T-helper 2 cell (primary cell): ENCODE results near the gene ZBP1.

ENCODE experiments used
- DNase-seq, 5 experiments: peaks; one replicate each; pipeline versions ENCODE4 v3.0.0 to v3.0.0-alpha.2; 2012 to 2022

Gene ZBP1

DNA sequence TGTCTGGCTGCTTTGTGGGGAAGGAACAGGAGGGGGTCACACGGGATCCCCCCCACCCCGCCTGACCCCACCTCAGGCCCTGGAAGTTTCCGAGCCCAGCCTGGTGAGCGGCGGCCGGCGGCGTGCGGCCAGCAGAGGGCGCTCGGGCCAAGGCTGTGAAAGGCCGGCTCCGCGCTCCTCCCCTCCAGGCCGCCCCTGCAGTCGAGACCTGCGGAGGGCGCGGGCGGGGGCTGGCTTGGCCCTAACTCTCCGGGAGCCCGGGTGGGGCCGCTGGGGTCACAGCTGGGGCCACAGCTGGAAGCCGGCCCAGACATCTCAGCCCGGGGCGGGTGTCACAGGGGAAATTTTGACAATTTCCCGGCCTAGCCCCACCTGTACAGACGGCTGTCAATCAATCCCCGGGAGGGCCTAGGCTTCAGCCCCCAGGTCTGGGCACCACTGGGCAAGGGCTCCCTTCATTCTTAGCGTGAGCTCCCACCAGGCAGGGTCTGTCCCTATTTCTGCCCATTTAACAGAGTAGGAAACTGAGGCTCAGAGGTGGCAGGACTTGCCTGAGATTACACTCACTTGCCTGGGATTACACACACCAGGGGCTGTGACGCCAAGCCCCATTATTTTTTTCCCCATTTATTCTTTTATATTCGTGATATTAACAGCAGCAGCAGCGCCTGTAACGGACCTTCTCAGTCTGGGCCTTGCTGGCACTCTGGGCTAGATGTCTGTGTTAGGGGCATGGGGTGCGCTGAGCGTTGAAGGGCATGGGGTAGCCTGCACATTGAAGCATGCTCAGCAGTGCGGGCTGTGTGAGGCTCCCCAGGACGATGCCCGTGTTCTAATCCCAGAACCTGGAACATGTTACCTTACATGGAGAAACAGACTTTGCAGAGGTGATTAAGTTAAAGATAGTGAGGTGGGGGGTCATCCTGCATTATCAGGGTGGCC, 23.0 kb downstream of the ZBP1 start:
- peak; percentile 52 to 64 (median 60) for DNase-seq

DNA sequence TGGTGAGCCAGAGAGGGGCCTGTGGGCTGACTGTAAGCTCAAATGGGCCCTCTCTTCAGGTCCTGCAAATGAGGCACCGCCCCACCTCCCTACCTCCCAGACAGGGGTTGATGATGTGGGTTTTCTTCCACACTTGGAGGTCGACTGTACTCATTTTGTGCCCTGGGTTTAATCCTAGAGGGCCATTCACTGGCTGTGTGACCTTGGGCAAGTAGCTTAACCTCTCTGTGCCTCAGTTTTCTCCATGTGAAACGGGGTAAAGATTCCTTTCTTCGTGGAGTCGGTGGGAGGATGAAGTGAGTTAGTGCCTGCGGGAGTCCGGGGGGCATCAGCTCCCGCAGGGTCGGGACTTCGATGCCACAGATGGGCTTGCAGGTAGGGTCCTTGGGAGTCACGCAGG, 23.9 kb downstream of the ZBP1 start:
- no peak for DNase-seq

GRCh38 chr20:57595041-57596030, 24.9 kb downstream of the ZBP1 start:
- no peak for DNase-seq

DNA sequence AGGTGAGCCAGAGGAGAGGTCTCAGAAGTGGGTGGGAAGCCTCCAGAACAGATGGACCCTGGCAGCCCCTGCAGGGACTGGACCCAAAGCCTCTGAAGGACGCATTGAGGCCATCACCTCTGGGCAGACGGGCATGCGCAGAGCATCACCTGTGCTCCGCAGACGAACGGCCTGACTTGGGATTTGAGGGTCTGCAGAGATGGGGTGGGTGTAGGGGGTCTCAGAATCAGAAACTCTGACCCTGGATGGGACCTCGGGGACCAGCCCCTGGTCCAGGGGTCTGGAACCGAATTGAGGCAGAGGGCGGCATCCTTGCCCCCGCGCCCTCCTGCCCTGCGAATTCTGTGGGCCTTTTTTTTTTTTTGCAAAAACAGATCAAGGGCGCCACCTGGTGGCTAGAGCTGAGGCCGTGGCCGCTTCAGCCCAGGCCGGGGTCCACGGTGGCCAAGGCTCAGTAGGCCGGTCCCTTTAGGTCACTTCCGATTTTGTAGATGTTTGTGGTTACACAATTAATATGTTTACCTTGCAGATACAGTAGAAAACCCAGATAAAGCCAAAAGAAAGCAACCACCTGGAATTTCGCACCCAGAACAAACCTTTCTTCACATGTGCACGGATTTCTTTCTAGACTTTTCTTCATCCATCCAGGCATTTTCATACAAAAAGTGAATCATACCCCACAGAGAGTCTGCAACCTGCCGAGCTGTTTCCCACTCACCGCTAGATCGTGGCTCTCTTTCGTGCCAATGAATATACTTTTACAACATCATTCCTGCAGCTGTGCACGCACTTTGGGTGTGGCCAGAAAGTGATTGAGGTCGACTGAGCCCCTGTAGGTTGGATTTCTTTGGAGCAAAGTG, 25.9 kb downstream of the ZBP1 start:
- DNase-seq, result peak; percentile 12 to 43 (median 31)

DNA sequence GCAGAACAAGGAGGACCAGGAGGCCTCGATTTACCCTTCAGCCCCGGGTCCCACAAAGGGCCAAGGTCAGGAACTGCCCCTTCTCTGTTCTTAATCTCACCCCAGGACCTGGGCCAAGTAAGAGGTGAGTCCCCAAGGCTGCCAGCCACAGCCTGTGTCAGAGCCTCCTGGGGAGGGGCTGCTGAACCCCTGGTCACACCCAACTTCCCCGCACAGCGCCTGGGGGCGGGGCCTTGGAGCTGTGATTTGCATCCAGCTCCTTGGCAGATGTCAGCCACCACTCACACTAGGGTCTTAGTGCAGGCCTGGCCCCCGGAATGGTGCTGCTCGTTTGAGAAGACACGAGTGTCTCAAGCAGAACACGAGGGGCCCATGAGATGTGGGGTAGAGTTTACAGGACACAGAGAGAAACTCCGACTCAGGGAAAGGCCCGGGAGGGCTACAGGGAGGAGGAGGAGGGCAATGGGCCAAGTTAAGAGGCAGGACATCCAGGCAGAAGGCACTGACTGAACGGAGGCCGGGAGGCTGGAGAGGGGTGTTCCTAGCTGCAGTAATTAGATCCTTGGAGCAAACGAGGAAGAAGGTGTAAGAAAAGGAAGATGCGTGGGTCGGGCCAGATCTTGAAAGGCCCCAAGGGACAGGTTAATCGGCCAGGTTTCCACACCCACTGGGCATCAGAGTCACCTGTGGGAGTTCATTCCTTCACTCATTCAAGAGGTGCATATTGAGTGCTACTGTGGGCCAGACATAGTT, 26.9 kb downstream of the ZBP1 start:
- DNase-seq, result no peak

GRCh38 chr20:57592263-57593092, 27.7 kb downstream of the ZBP1 start:
- no peak for DNase-seq

DNA sequence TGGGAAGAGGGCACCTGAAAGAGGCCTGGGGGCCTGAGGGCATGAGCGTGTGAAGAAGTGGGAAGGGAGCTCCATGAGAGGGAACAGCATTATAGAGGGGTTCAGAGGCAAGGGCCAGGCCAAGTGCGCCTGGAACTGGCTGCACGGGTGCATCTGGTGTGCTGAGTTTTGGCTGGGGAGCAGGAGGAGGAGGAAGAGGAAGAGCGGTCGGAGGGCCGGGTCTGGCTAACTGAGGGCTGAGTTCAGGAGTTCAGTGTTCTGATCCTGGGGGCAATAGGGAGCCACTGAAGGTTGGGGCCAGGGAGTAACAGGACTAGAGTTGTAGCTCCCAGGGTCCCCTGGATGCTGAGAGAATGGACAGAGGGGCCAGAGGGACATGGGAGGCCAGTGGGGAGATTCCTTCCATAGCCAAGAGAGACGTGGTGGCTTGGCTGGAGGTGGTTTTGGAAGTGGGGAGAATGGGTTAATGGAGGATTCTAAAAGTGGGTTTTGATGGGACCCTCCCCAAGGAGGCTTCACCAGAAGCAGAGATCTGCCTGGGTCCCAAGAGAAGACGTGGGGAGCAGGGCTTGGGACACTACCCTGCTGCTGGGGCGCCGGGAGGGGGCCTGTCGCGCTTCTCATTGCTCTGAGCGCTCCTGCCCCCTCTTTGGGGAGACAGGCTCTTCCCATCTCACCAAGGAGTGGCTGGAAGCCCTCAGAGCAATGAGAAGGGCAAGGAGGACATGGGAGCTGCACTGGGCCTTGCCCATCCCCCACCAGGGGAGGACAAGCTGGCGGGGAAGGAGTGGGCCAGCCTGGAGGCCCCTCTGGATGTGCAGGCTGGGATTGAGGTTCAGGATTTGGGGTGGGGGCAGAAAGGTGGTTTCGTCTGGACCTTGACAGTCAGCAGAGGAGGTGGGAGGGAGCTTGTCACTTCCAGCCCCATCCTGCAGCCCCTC, 28.7 kb downstream of the ZBP1 start:
- no peak for DNase-seq

DNA sequence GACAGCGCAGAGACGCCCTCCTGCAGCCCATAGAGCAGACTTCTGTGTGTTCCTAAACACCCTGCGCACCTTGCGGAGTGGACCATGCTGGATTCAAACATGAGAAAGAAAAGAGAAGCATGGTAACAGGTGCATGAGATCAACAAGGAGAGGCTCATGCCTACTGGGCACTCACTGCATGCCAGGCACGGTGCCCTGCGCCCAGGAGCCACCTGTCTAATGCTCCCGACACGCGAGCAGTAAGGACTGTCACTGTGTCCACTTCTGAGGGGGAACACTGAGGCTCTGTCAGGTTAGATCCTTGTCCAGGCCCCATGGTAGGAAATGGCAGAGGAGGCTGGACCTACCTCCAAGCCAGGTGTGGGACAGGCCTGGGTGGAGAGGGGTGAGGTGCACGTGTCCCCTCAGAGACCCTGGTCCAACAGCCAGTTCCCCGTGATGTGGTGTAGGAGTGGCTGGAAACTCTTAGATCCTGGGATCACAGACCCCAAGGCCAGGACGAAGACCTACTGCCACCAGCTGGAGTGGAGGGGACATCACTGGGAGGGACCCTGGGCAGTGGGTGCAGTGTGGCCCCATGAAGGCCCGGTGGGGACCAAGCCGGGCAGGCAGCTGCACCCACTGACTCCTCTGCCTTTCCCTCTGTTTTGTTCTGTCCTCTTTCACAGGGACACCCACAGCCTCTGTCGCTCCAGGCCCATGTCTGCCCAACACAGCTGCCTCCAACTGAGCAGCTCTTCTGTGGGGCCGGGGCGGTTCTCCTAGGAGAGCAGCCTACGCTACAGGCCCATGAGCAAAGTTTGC, 29.5 kb downstream of the ZBP1 start:
- DNase-seq, result no peak

DNA sequence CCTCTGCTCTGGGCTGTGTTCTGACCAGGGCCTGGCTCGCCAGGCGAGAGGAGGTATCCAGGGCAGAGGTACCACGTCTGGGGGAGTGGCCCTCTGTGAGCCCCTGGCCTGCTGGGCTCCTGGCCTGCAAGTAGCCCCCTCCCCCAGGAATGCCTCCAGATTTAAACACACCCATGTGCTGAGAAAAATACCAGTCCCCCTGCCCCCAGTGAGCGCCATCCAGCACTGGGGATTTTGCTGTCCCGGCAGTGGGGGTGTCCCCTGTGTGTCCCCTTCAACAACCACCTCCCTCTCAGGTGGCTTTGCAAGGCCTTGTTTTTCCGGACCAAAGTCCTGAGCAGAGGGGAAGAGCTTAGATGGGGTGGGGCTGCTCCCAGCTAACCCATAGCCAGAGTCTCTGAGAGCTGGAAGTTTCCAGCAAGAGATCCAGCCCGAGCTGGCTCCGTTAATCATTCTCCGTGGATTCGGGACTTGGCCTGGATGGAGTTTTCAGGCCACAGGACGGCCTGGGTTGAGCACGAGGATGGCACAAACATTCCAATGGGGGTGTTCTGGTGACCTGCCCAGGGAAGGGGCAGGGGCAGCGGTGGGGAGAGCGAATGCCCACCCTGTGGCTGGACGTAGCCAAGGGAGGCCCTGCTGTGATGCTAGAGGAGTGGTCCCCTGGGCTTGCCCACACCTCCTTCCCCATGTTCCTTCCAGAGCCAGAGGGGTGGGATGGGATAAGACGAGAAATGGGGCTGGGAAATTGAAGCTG, 30.3 kb downstream of the ZBP1 start:
- DNase-seq, result no peak

DNA sequence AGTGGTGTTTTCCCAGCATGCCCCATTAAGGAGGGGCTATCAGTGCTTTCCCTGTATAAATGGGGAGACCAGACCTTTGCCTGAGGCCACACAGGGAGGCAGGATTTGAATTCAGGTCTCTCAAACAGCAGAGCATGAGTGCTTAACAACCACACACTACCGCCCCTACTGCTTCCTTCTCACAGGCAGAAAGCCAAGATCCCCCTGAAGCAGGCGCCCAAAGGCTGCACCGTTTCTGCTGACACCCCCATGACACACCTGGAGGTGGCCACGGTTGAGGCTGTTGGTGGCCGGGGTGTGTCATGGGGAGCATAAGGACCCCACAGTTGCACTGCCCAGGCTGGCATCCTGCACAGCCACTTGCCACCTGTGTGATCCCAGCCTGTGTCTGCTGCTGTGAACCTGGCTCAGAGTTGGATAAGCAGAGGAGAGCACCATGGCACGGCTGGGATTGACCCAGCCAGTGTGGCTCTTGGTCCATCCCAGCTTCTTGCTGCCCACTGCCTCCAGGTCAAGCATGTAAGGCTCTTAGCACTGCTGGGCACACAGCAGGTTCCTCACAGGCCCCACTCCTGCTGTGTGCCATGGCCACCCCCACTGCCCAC, 31.0 kb downstream of the ZBP1 start:
- no peak for DNase-seq

- no peak for DNase-seq
Measured at GRCh38 chr20:57588596-57588995, 31.6 kb downstream of the ZBP1 start.

GRCh38 chr20:57587989-57588377, 32.2 kb downstream of the ZBP1 start:
- no peak for DNase-seq

DNA sequence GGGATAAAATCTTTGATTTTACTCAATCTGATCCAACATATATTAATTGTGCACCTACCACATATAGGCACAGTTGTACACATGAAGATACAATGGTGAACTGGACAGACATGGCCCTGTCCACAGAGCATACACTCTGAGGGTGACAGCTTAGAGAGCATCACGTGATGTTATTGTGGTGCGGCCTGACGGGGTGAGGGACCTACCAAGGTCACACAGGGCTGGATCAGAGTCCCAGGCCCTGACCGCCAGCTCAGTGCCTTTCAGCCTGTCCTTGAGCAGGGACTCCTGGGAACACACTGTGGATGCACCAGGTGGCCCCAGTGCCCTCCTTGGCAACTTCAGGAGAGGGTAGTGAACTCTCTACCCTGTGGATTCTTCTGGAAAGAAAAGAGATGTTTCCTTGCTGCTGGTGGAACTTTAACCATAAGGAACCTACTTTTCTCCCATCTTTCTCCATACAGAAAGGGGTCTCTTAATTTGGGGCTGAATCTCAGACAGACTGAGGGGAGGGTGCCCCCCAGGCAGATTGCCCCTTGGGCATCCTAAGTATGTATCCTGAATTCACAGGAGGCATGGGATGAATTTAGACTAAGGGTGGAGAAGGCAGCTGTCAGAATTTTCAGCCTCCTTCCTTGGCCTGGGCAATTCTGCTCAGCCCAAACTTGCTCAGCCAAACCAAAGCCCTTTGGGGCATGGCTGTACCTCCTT, 32.8 kb downstream of the ZBP1 start:
- no peak for DNase-seq

- no peak for DNase-seq
Measured at GRCh38 chr20:57586943-57587277, 33.3 kb downstream of the ZBP1 start.

- no peak for DNase-seq
Measured at GRCh38 chr20:57586370-57586793, 33.8 kb downstream of the ZBP1 start.

DNA sequence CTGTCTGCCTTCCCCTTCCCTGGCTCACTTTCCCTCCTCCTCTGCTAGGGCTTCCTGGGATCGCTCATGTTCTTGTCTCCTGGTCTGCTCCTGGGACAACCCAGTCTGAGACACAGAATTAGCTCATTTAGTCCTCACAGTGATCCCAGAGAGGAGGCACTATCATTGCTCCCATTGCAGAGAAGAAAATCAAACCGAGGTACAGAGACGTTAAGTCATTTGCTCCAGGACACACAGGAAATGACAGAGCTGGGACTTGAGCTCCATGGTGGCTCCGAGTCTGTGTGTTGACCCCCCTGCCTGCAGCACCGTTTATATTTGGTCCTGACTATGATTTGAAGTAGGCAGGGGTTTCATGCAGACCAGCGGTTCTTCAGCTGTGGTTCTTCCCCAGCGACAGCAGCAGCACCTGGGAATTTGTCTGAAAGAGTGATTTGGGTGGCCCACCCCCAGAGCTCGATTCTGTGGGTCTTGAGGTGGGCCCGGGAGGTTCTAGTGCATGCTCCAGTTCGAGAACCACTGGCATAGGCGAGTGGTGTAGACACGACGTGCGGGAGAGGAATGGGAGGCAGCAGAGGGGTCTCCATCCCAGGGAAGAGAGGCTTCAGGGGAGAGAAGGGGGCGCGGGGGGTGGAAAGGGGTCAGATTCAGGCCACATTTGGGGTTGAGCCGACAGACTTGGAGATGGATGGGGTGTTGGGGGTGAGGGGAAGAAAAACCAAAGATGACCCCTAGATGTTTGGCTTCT, 34.6 kb downstream of the ZBP1 start:
- no peak for DNase-seq
